Measurements from ENCODE around the gene CAPZA1. TPM values are rescaled to one million over a fixed set of nuclear protein-coding genes. Genes with fewer than 3 reads are reported as not detected.

CAPZA1 gene
- total RNA-seq, 1 experiment from 2014 or later = 108 TPM

GRCh38 chr1:112666946-112667345 lies 47.3 kb downstream of the CAPZA1 start:
- no peak overlapping the region for H3K4me2 ChIP-seq (ENCODE audit: insufficient read depth, insufficient read length, low read length)
- H3K36me3 Mint-ChIP-seq (ENCODE audit: insufficient read depth in 1 of 3, low read depth in 3 of 3) = peaks cover 28 to 80% (median 75%) of the 10 kb centered on the region in 3 experiments; a peak in 6 of 7 replicates
- no peak overlapping the region for H4K91ac ChIP-seq (ENCODE audit: insufficient read length, low read depth, low read length)
- H4K5ac ChIP-seq (ENCODE audit: insufficient read length, low read depth, low read length) = no peak overlapping the region
- no peak overlapping the region for H2BK15ac ChIP-seq (ENCODE audit: low read depth, low read length)
- no peaks in the 10 kb centered on the region for H3K27me3 ChIP-seq (ENCODE audit: insufficient read depth, low read length)
- no peak overlapping the region for H3K18ac ChIP-seq (ENCODE audit: insufficient read length, low read depth, low read length)
- no peak overlapping the region for H3K4me3 Mint-ChIP-seq
- H3K56ac ChIP-seq (ENCODE audit: insufficient read length, low read depth, low read length) = no peak overlapping the region
- H3K79me1 ChIP-seq (ENCODE audit: insufficient read depth, low read depth, low read length, poor library complexity, severe bottlenecking) = no peaks in the 10 kb centered on the region
- no peaks in the 10 kb centered on the region for H3K79me2 ChIP-seq (ENCODE audit: insufficient read depth, low read length)
- H3K27ac Mint-ChIP-seq = no peak overlapping the region
- H3K14ac ChIP-seq (ENCODE audit: insufficient read depth, low read length) = no peak overlapping the region
- H3K9ac ChIP-seq (ENCODE audit: extremely low read depth, insufficient read length, low read length) = no peak overlapping the region
- H3K27me3 Mint-ChIP-seq (ENCODE audit: low read depth) = no peaks in the 10 kb centered on the region
- H3K4me1 ChIP-seq (ENCODE audit: insufficient read depth, low read length) = no peaks in the 10 kb centered on the region
- no peaks in the 10 kb centered on the region for H3K23me2 ChIP-seq (ENCODE audit: insufficient read length, low read depth, low read length, poor library complexity, severe bottlenecking)
- H3K9me3 ChIP-seq (ENCODE audit: control insufficient read depth, low read depth, low read length) = no peaks in the 10 kb centered on the region
- WGBS (ENCODE audit: extremely low coverage, insufficient read length, low lambda C conversion rate) = no CpG with 5 or more reads among the region's 2 CpGs
- peaks cover 17 to 19% of the 10 kb centered on the region in 2 experiments for H3K4me1 Mint-ChIP-seq
- TF ChIP-seq CTCF (conservative IDR thresholded peaks at IDR 0.05) = no peak
- no peak for DNase-seq
- H2BK20ac ChIP-seq (ENCODE audit: low read depth, low read length, poor library complexity, severe bottlenecking) = no peak overlapping the region
- H3K9me3 Mint-ChIP-seq = no peaks in the 10 kb centered on the region
- H2AFZ ChIP-seq (ENCODE audit: low read length) = no peak overlapping the region
- H4K20me1 ChIP-seq (ENCODE audit: control insufficient read depth, insufficient read depth, insufficient read length) = no peaks in the 10 kb centered on the region
- no peak overlapping the region for H3T11ph ChIP-seq (ENCODE audit: low read length)
- no peak overlapping the region for H2BK5ac ChIP-seq (ENCODE audit: insufficient read length, low read length)
- H3K23ac ChIP-seq (ENCODE audit: insufficient read length, low read depth, low read length) = no peak overlapping the region
- no peak overlapping the region for H4K8ac ChIP-seq (replicated peaks; ENCODE audit: insufficient read length, low read depth, low read length)
- no peak overlapping the region for H2BK12ac ChIP-seq (ENCODE audit: insufficient read length, low read depth, low read length)
- no peak overlapping the region for H2AK5ac ChIP-seq (ENCODE audit: insufficient read length, low read length)
- H2BK120ac ChIP-seq (ENCODE audit: low read depth, low read length, poor library complexity, severe bottlenecking) = no peak overlapping the region
- no peak overlapping the region for H3K27ac ChIP-seq (ENCODE audit: insufficient read length, low read depth, low read length)
- no peak overlapping the region for H3K4ac ChIP-seq (ENCODE audit: low read depth, low read length)

Data from H9 (cell line).